GM23338 (cell line): ENCODE measurements around the gene KLHL5. TPM values are rescaled to one million over a fixed set of nuclear protein-coding genes. Genes with fewer than 3 reads are reported as not detected.

Source experiments
- ATAC-seq: fragments of 200-7000 bp; cut with Tn5 transposase; 3 replicates; pipeline ENCODE4 v1.9.1; 2020
- DNase-seq: peaks from one replicate; pipeline ENCODE4 v3.0.0-alpha.2; 2015; ENCODE audit warnings: low spot score
- H2AFZ ChIP-seq: fragments of 200-600 bp; sonication (generic); 2 replicates; pipeline ENCODE4 v1.8.0; 2016; ENCODE audit warnings: antibody characterized with exemption, mild to moderate bottlenecking, moderate library complexity
- H3F3A ChIP-seq: fragments of 200-600 bp; sonication (generic); replicated peaks from 2 replicates; pipeline ENCODE4 v1.8.0; 2017; ENCODE audit warnings: antibody characterized with exemption, mixed run types, low read depth
- H3K27ac ChIP-seq: fragments of 200-600 bp; sonication (generic); 2 replicates; pipeline ENCODE4 v1.6.1; 2016; ENCODE audit warnings: low read depth
- H3K27me3 ChIP-seq: fragments of 200-600 bp; sonication (generic); 2 replicates; pipeline ENCODE4 v1.8.0; 2016; ENCODE audit warnings: mild to moderate bottlenecking, mixed run types, moderate library complexity; ENCODE audit not compliant: insufficient read depth
- H3K36me3 ChIP-seq: fragments of 200-600 bp; sonication (generic); 2 replicates; pipeline ENCODE4 v1.8.0; 2016; ENCODE audit warnings: mild to moderate bottlenecking; ENCODE audit not compliant: insufficient read depth
- H3K4me1 ChIP-seq: fragments of 200-600 bp; sonication (generic); 2 replicates; pipeline ENCODE4 v1.8.0; 2016; ENCODE audit warnings: mild to moderate bottlenecking, moderate library complexity; ENCODE audit not compliant: insufficient read depth
- H3K4me2 ChIP-seq: fragments of 200-600 bp; sonication (generic); 2 replicates; pipeline ENCODE4 v1.7.1; 2017; ENCODE audit warnings: mixed run types
- H3K4me3 ChIP-seq: fragments of 200-600 bp; sonication (generic); 2 replicates; pipeline ENCODE4 v1.6.1; 2016; ENCODE audit warnings: mixed run types
- H3K79me2 ChIP-seq: fragments of 200-600 bp; sonication (generic); replicated peaks from 2 replicates; pipeline ENCODE4 v1.8.0; 2017; ENCODE audit warnings: mild to moderate bottlenecking; ENCODE audit not compliant: insufficient read depth
- H3K9me2 ChIP-seq: fragments of 200-600 bp; sonication (generic); 2 replicates; pipeline ENCODE4 v1.8.0; 2017; ENCODE audit not compliant: insufficient read depth
- H4K20me1 ChIP-seq: fragments of 200-600 bp; sonication (generic); replicated peaks from 2 replicates; pipeline ENCODE4 v1.8.0; 2017; ENCODE audit warnings: mild to moderate bottlenecking; ENCODE audit not compliant: insufficient read depth
- H3K27ac Mint-ChIP-seq: 2 replicates; pipeline ENCODE4 v1.8.0; 2020; ENCODE audit warnings: inconsistent platforms, mild to moderate bottlenecking, moderate library complexity, mixed read lengths
- H3K27me3 Mint-ChIP-seq: 3 replicates; pipeline ENCODE4 v1.8.0; 2022; ENCODE audit warnings: low read depth, mild to moderate bottlenecking, moderate library complexity, mixed read lengths, inconsistent platforms; ENCODE audit not compliant: insufficient read depth, poor library complexity
- H3K36me3 Mint-ChIP-seq: 3 replicates; pipeline ENCODE4 v1.8.0; 2021; ENCODE audit warnings: low read depth, mild to moderate bottlenecking, inconsistent platforms, moderate library complexity, mixed read lengths
- H3K4me1 Mint-ChIP-seq: 3 replicates; pipeline ENCODE4 v1.8.0; 2020; ENCODE audit warnings: mild to moderate bottlenecking, inconsistent platforms, mixed read lengths
- H3K4me3 Mint-ChIP-seq: 3 replicates; pipeline ENCODE4 v1.8.0; 2021; ENCODE audit warnings: moderate library complexity, mild to moderate bottlenecking, inconsistent platforms, mixed read lengths
- H3K9me3 Mint-ChIP-seq: 3 replicates; pipeline ENCODE4 v1.8.0; 2020; ENCODE audit warnings: moderate library complexity, mild to moderate bottlenecking, inconsistent platforms, mixed read lengths
- CTCF ChIP-seq, 2 experiments: fragments of 200-600 bp in 1 of 2; sonication (generic) in 1 of 2; conservative IDR thresholded peaks; 2 replicates each; pipeline versions ENCODE4 v1.5.1 to v1.6.1; 2016 to 2017; ENCODE audit warnings: antibody characterized with exemption in 2 of 2, low read depth in 2 of 2, mild to moderate bottlenecking in 2 of 2, moderate library complexity in 1 of 2
- JUNB ChIP-seq: IDR thresholded peaks from one replicate; pipeline ENCODE4 v1.6.1; 2016; ENCODE audit warnings: antibody characterized with exemption; ENCODE audit not compliant: unreplicated experiment
- POLR2AphosphoS5 ChIP-seq: IDR thresholded peaks from 2 replicates; pipeline ENCODE4 v1.6.1; 2016; ENCODE audit warnings: antibody characterized with exemption, low read depth
- ZNF114 ChIP-seq: fragments of 250-450 bp; sonication (Bioruptor Pico); IDR thresholded peaks from 2 replicates; pipeline ENCODE4 v1.5.0; 2020; ENCODE audit warnings: mild to moderate bottlenecking, moderate library complexity
- ZNF462 ChIP-seq: fragments of 250-450 bp; sonication (Bioruptor Pico); IDR thresholded peaks from 2 replicates; pipeline ENCODE4 v1.5.0; 2020; ENCODE audit warnings: mild to moderate bottlenecking, moderate library complexity
- polyA plus RNA-seq: library from polyadenylated mRNA; unstranded; fragments of >200 nt; fragmentation: Nextera tagmentation; extraction: Ambion mirVana; gene quantifications from 2 replicates; pipeline ENCODE4 v1.2.1, GENCODE V29; 2016
- total RNA-seq: library from RNA; depleted of rRNA; stranded (reverse); fragments of >200 nt; shearing (Covaris generic); gene quantifications from 2 replicates; pipeline ENCODE4 v1.2.3, GENCODE V29; 2014

KLHL5 gene
- total and polyA plus RNA-seq, 2 experiments from 2014 or later = 9.4 to 24.5 TPM

- H3K4me2 ChIP-seq = no peak overlapping the region
Observed at GRCh38 chr4:39114436-39114835, 52.4 kb downstream of the KLHL5 start.

More at GRCh38 chr4:39114436-39114835, 52.4 kb downstream of the KLHL5 start:
- no peak overlapping the region for H2AFZ ChIP-seq
- peaks cover 18% of the 10 kb centered on the region for H3K36me3 Mint-ChIP-seq
- no peaks in the 10 kb centered on the region for H4K20me1 ChIP-seq
- no peak overlapping the region for H3K27ac Mint-ChIP-seq
- H3K27ac ChIP-seq = no peak overlapping the region
- H3K79me2 ChIP-seq = no peaks in the 10 kb centered on the region
- no peaks in the 10 kb centered on the region for H3K27me3 Mint-ChIP-seq
- H3K27me3 ChIP-seq = no peaks in the 10 kb centered on the region
- H3K4me3 Mint-ChIP-seq = no peak overlapping the region
- ATAC-seq (no peak), DNase-seq (no peak)
- no peaks in the 10 kb centered on the region for H3K4me1 Mint-ChIP-seq
- H3K4me3 ChIP-seq = no peak overlapping the region
- H3F3A ChIP-seq = no peaks in the 10 kb centered on the region
- no peak for TF ChIP-seq POLR2AphosphoS5
- no peak for TF ChIP-seq ZNF462 (CRISPR knock-in tag)
- no peak for TF ChIP-seq JUNB
- no peak for TF ChIP-seq CTCF (conservative IDR thresholded peaks at IDR 0.05; ENCODE audit: low read depth in 2 of 2)
- TF ChIP-seq ZNF114 (CRISPR knock-in tag) = no peak
- H3K36me3 ChIP-seq = no peaks in the 10 kb centered on the region
- no peaks in the 10 kb centered on the region for H3K4me1 ChIP-seq
- H3K9me2 ChIP-seq = no peaks in the 10 kb centered on the region
- H3K9me3 Mint-ChIP-seq = no peaks in the 10 kb centered on the region; the same call in 2 of the 3 replicates
